SKM-1 (cell line): Measurements from ENCODE around the gene TPT1.
"Not testable (repeated sequence)": the region's sequence is repeated elsewhere in the genome, so short reads cannot be mapped to it uniquely, and the experiment has no call there.

Source experiments
- DNase-seq: peaks from one replicate; lab custom pipeline; 2025; ENCODE audit not compliant: unreplicated experiment; lab: John Stamatoyannopoulos, UW

TPT1 gene

DNA sequence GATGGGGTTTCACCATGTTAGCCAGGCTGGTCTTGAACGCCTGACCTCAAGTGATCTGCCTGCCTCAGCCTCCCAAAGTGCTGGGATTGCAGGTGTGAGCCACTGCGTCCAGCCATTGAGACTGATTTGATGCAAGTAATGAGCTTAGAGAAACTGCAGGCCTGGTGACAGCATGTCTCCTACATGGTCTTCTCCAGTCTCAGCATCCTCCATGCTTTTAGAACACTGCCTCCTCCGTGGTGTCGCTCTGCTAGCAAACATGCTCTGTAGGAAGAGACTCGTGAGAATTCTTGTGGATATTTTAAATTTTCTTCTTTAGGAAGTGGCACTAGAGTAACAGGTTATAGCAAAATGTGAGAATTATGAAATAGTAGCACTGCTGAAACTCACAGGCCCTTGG is 37.1 kb downstream of the TPT1 start:
- DNase-seq: no peak

DNA sequence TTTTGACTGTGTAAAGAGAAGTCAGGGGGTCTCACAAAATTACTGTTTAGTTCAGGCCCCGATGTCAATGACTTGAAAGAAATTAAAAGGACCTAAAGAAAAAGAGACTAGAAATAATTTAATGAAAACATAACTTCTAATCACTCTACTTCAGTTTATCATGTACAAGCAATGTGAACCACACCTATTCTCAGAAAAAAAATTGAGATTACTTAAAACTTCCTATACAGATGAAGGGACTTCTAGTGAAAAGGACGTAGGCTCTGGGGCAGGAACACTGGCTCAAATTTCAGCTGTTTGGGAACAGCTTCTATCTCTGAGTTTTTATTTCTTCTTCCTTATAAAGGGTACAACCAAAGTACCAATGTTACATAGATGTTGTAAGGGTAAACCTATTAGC is 38.0 kb downstream of the TPT1 start:
- DNase-seq: no peak

DNA sequence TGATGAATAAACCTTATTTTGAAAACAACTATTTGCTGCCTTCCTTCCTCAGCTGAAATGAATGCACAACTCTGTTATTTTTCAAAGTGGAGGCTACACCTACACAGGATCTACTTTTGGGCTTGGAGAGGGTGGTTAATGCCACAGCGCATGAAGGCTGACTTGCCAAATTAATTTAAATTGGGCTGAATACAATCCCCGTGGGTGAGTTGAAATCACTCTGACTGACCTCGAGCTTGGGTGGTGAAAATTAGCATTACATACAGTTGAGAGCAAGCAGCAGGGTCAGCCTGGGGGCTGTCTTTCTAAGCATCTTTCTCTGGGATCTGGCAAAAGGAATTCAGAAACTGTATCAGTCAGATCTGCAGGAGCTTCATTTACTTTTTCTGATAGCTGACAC is 38.5 kb downstream of the TPT1 start:
- DNase-seq: no peak

DNA sequence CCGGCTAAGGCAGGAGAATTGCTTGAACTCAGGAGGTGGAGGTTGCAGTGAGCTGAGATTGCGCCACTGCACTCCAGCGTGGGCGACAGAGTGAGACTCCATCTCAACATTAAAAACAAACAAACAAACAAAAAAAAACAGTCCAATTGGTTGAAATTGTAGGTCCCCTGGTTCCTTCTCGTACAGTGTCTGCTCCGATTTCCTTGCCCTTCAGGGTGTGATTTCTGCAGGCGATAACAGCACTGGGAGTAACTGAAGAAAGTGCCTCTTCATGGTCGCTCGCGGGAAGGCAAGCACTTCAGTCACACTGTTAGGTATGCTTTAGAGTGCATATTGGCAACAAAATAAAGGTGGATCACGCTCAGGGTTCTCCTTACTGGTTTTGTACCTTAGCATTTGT is 39.7 kb downstream of the TPT1 start:
- no peak for DNase-seq

DNA sequence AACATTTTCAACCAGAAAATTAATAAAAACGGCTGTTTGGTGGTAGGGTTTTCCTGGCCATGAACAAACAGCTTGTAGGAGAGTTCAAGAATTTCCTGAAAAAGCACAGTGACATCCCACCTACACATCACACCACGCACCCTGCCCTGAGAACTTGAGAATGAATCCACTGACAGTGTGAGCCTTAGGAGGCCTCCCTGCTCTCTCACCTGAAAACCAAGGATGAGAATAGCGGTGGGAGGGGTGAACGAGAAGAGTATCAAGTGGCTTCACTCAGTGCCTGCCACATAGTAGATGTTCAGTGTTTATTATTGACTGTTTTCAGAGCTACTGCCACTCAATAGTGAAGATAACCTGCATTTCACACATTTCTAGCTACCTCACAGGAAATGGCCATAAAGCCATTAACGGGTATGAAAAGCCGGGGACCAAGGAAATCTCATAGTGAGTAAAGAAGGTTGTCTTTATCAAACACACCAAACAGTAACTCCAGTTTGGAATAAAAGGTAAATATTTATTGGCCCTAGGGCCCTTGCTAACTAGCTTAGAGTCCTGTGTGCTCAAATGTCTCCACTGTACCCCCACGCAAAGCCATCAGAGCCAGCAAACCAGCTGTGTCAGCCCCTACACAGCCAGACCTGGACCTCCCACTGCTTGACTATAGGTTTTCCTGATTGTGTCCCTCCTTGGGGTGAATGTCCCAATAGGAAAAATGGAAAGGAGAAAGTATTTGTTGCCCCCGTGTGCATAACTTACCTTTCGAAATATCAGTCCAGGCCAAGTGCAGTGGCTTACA is 40.6 kb downstream of the TPT1 start:
- DNase-seq: no peak

GRCh38 chr13:45299194-45299593 is 41.8 kb downstream of the TPT1 start:
- no peak for DNase-seq

- DNase-seq: not testable (repeated sequence)
These were observed 42.4 kb downstream of the TPT1 start for GRCh38 chr13:45298550-45298949.

DNA sequence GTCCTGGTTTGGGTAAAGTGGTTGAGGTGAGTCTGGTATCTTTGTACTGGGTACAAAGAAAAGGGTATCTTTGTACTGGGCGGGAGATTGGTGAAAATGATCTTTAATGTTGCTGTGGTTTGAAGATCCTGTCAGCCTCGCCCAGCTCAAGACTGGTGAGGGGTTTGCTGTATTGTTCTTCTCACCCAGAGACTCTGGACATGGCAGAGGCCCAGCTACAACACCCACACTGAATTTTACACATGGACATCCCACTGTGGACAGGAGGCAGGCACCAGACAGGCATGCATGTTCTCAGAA is 42.8 kb downstream of the TPT1 start:
- no peak for DNase-seq

GRCh38 chr13:45297456-45298205 is 43.4 kb downstream of the TPT1 start:
- DNase-seq: no peak

GRCh38 chr13:45296259-45296658 is 44.7 kb downstream of the TPT1 start:
- DNase-seq: no peak

DNA sequence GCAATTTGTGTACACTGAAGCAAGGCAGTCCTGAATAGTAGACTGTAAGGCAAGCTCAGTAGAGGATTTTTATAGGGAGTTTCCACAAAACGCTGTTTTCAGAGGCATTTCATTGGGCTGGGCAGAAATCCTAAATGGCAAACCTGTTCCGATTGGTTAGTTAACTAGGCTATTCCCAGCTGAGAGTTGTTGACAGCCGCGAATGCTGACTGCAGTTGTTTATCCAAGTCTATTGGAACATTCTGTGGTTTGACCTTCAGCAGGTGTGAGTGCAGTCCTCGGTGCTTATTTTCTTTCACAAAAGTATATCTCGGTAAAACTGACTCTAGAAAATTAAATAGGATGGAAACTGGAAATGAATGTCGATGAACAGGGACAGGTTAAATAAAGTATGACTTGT is 45.4 kb downstream of the TPT1 start:
- DNase-seq: no peak

DNA sequence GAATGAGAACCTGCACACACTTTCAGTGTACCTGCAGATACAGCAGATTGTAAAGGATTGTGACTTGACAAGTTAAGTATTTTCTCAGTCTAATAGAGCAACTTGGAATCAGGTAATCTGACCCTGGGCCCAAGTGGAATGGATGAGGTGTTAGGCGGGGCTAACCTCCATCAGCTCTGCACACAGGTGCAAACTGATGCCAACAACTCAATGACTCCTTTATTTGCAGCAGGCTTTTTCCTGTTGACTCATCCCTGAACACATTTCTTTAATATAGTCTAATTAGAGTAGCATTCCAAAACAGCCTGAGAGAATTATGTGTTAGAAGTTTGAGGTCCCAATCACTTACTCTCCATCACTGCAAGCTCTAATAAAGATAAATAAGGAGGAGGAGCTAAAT is 48.8 kb downstream of the TPT1 start:
- DNase-seq: no peak

- no peak for DNase-seq
These were observed 50.9 kb downstream of the TPT1 start for GRCh38 chr13:45289936-45290563.
